ENCODE measurements around the gene STX1B.
"Not testable (repeated sequence)": the region's sequence is repeated elsewhere in the genome, so short reads cannot be mapped to it uniquely, and the experiment has no call there.

GRCh38 chr16:31017756-31018155, 7.3 kb upstream of the STX1B start:
- not testable (repeated sequence) for TF ChIP-seq CTCF (IDR thresholded peaks at IDR 0.05 in 4 of 5, conservative IDR thresholded peaks at IDR 0.05 in 1 of 5); POLR2A (IDR thresholded peaks at IDR 0.05)
